PC-9 (cell line): ENCODE results near the gene MOB3B. TPM values are rescaled to one million over a fixed set of nuclear protein-coding genes. Genes with fewer than 3 reads are reported as not detected.
A peak's percentile ranks its signal among the peaks of the same experiment; 100 is the strongest.

Experiments used
- BruUV-seq: library from RNA; stranded (reverse); fragments of 400-500 nt; replicated peaks from 2 replicates; lab custom pipeline; 2021; lab: Mats Ljungman, UMichigan
- CTCF ChIA-PET: fragments of 300-600 bp; sonication (Branson Sonifier 250); formaldehyde crosslinking; loops from one replicate; lab custom pipeline; 2022; ENCODE audit warnings: antibody characterized with exemption; lab: Charles Lee
- POLR2A ChIA-PET: fragments of 300-600 bp; sonication (Branson Sonifier 250); formaldehyde crosslinking; loops from one replicate; lab custom pipeline; 2022; ENCODE audit warnings: antibody characterized with exemption; ENCODE audit not compliant: unreplicated experiment; lab: Charles Lee
- DNase-seq, 2 experiments: peaks; one replicate each; pipeline versions ENCODE4 v3.0.0 to v3.0.0-alpha.2; 2015 to 2022; ENCODE audit warnings: mixed read lengths in 1 of 2
- H2AFZ ChIP-seq: fragments of 200-600 bp; sonication (generic); 2 replicates; pipeline ENCODE4 v1.8.1; 2017; ENCODE audit warnings: antibody characterized with exemption
- H3F3A ChIP-seq: fragments of 200-600 bp; sonication (generic); 2 replicates; pipeline ENCODE4 v1.8.1; 2017; ENCODE audit warnings: antibody characterized with exemption, mild to moderate bottlenecking, low read depth; ENCODE audit not compliant: insufficient read depth
- H3K27ac ChIP-seq: fragments of 200-600 bp; sonication (generic); 2 replicates; pipeline ENCODE4 v1.6.1; 2016; ENCODE audit warnings: mixed run types
- H3K27me3 ChIP-seq: fragments of 200-600 bp; sonication (generic); 2 replicates; pipeline ENCODE4 v1.6.1; 2016; ENCODE audit warnings: low read depth, mixed run types; ENCODE audit not compliant: insufficient read depth
- H3K36me3 ChIP-seq: fragments of 200-600 bp; sonication (generic); 2 replicates; pipeline ENCODE4 v1.6.1; 2016; ENCODE audit warnings: low read depth, mixed run types
- H3K4me1 ChIP-seq: fragments of 200-600 bp; sonication (generic); replicated peaks from 2 replicates; pipeline ENCODE4 v1.6.1; 2016; ENCODE audit warnings: mixed run types; ENCODE audit not compliant: insufficient read depth
- H3K4me2 ChIP-seq: fragments of 200-600 bp; sonication (generic); 2 replicates; pipeline ENCODE4 v1.6.1; 2017; ENCODE audit warnings: mixed run types
- H3K4me3 ChIP-seq: fragments of 200-600 bp; sonication (generic); 2 replicates; pipeline ENCODE4 v1.6.1; 2016; ENCODE audit warnings: mixed run types
- H3K79me2 ChIP-seq: fragments of 200-600 bp; sonication (generic); 2 replicates; pipeline ENCODE4 v1.6.1; 2017; ENCODE audit warnings: low read depth, mixed run types
- H3K9me2 ChIP-seq: fragments of 200-600 bp; sonication (generic); 2 replicates; pipeline ENCODE4 v1.8.1; 2017; ENCODE audit warnings: mild to moderate bottlenecking; ENCODE audit not compliant: insufficient read depth
- H3K9me3 ChIP-seq: fragments of 200-600 bp; sonication (generic); 2 replicates; pipeline ENCODE4 v1.8.1; 2016; ENCODE audit warnings: low read depth; ENCODE audit not compliant: insufficient read depth
- H4K20me1 ChIP-seq: fragments of 200-600 bp; sonication (generic); 2 replicates; pipeline ENCODE4 v1.8.1; 2017; ENCODE audit not compliant: insufficient read depth
- EZH2 ChIP-seq: fragments of 200-600 bp; sonication (generic); IDR thresholded peaks from 2 replicates; pipeline ENCODE4 v1.8.0; 2017; ENCODE audit warnings: antibody characterized with exemption, low read depth
- intact Hi-C: fragments of 100-400 bp; cut with micrococcal nuclease; formaldehyde crosslinking; loops from one replicate; pipeline ENCODE4 v1.10.0; 2022; ENCODE audit not compliant: unreplicated experiment
- total RNA-seq: library from RNA; stranded (reverse); gene quantifications from 2 replicates; pipeline ENCODE4 v1.2.3, GENCODE V29; 2021
- TF ChIP-seq, protein P1 (sequence below): fragments of 200-600 bp; sonication (generic); conservative IDR thresholded peaks from 2 replicates; pipeline ENCODE4 v1.6.1; 2017; ENCODE audit warnings: mixed run types, antibody characterized with exemption, mild to moderate bottlenecking, moderate library complexity

MOB3B gene
- total RNA-seq, 1 experiment from 2014 or later = 4.4 TPM

DNA sequence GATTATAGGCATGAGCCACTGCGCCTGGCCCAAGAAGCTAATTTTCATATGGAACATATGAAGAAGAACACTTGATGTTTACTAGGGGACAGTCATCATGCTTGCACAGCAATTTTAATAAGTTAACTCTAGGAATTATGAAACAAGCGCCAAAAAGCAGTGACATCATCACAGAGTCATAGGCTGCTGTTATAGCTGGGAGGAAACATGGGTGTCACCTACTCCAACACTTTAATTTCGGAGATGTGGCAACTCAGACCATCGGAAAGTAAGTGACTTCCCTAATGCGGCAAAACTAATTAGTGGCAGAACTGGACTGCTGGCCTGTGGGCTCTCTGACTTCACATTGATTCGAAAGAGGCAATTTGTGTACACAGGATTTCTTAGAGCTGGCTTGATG is 194.5 kb downstream of the MOB3B start:
- no TSS peak for BruUV-seq
- no peaks in the 10 kb centered on the region for H3K27me3 ChIP-seq
- no peaks in the 10 kb centered on the region for H4K20me1 ChIP-seq
- H3K9me3 ChIP-seq = no peaks in the 10 kb centered on the region
- H3K4me3 ChIP-seq = no peak overlapping the region
- DNase-seq = no peak
- ChIA-PET POLR2A (no interaction called here), CTCF (interaction anchor here (0.6 kb wide), 1 partner anchor 709 kb away, joined by 3 read pairs; no protein-coding TSS in a partner anchor)
- H3K79me2 ChIP-seq = no peaks in the 10 kb centered on the region
- H3K36me3 ChIP-seq = no peaks in the 10 kb centered on the region
- H3K27ac ChIP-seq = no peak overlapping the region
- H3K9me2 ChIP-seq = no peaks in the 10 kb centered on the region
- H3F3A ChIP-seq = no peaks in the 10 kb centered on the region
- 0 out of 2 replicates have a peak, but pooled peaks cover 3% of the 10 kb centered on the region for H3K4me1 ChIP-seq
- intact Hi-C loops = loop anchor here (10.0 kb wide), 2 partner anchors 90 to 340 kb away; no protein-coding TSS in a partner anchor
- H3K4me2 ChIP-seq = no peak overlapping the region
- no peak overlapping the region for H2AFZ ChIP-seq
- TF ChIP-seq, protein P1, sequence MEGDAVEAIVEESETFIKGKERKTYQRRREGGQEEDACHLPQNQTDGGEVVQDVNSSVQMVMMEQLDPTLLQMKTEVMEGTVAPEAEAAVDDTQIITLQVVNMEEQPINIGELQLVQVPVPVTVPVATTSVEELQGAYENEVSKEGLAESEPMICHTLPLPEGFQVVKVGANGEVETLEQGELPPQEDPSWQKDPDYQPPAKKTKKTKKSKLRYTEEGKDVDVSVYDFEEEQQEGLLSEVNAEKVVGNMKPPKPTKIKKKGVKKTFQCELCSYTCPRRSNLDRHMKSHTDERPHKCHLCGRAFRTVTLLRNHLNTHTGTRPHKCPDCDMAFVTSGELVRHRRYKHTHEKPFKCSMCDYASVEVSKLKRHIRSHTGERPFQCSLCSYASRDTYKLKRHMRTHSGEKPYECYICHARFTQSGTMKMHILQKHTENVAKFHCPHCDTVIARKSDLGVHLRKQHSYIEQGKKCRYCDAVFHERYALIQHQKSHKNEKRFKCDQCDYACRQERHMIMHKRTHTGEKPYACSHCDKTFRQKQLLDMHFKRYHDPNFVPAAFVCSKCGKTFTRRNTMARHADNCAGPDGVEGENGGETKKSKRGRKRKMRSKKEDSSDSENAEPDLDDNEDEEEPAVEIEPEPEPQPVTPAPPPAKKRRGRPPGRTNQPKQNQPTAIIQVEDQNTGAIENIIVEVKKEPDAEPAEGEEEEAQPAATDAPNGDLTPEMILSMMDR = no peak
- no peak for TF ChIP-seq EZH2

DNA sequence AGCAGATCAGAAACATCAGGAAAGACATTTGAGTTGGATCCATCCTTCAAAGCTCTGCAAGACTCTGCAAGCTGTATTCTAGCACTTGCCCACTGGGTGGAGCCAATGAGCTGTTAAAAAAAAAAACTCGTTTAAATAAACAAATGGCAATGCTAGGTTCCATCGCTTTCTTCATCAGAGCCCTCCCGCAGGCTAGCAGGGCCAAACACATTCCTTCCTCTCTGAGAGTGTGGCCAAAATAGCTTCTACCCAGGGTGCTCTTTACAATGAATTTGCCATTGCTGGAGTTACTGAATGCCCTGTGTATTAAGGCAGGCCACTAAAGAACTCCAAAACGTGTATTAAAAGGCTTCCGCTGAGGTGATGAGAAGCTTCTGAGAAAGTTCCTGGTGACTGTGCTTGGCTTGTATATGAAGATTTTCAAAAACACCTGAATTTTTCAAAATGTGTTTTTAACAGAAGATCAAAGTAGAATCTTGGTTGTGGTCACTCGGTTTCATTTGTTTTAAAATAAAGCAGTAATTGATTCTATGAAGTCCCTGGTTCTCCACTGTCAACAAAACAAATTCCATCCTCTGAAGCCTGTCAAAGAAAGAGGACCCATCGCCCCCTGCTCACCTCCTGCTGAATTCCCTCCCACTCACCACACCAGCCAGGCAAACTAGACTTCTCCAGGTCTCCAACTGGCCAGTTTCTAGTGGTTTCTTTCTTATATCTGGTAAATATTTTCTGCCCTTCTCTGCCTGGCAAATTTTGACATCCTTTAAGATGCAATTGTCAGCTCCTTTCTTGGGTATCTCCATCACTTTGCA is 196.2 kb downstream of the MOB3B start:
- no peaks in the 10 kb centered on the region for H3K79me2 ChIP-seq
- no peaks in the 10 kb centered on the region for H3F3A ChIP-seq
- CTCF ChIA-PET = interaction anchor here (0.6 to 1.3 kb wide), 7 partner anchors 87 to 596 kb away, joined by 3 to 9 read pairs (median 3); partner anchors contain the start of gene MOB3B
- H3K36me3 ChIP-seq = no peaks in the 10 kb centered on the region
- no peak overlapping the region for H3K4me2 ChIP-seq
- POLR2A ChIA-PET = interaction anchor here (0.6 kb wide), 1 partner anchor 118 kb away, joined by 5 read pairs; no protein-coding TSS in a partner anchor
- no peak overlapping the region for H2AFZ ChIP-seq
- DNase-seq = peak; percentile 56 to 62
- no TSS peak for BruUV-seq
- 0 out of 2 replicates have a peak, but pooled peaks cover 3% of the 10 kb centered on the region for H3K4me1 ChIP-seq
- no peaks in the 10 kb centered on the region for H3K9me2 ChIP-seq
- no peaks in the 10 kb centered on the region for H4K20me1 ChIP-seq
- H3K27me3 ChIP-seq = no peaks in the 10 kb centered on the region
- no peaks in the 10 kb centered on the region for H3K9me3 ChIP-seq
- no peak overlapping the region for H3K27ac ChIP-seq
- TF ChIP-seq, protein P1 = peak; percentile 80
- TF ChIP-seq EZH2 = no peak
- no peak overlapping the region for H3K4me3 ChIP-seq
- intact Hi-C loops = loop anchor here (1.0 to 10.0 kb wide), 5 partner anchors 91 to 739 kb away; partner anchors contain the start of gene MOB3B

DNA sequence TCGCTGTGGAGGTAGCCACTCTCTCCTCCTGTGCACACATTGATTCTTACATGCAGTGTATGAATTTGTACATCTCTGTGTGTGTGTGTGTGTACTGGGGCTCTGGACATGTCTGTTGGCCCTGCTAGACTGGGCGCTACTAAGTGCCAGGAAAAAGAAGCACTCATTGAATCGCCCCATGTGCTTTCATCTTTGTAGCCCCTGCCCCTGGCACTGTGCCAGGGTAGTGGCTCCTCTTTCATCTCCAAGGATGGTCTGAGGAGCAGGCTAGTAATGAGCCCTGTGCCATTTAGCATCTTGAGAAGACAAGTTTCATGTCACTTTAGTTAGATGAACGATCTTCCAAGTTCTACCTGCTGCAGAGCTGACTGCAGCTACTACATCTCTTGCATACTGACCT is 198.2 kb downstream of the MOB3B start:
- no peak overlapping the region for H3K27ac ChIP-seq
- no peaks in the 10 kb centered on the region for H3F3A ChIP-seq
- no peaks in the 10 kb centered on the region for H3K79me2 ChIP-seq
- 0 out of 2 replicates have a peak, but pooled peaks cover 3% of the 10 kb centered on the region for H3K4me1 ChIP-seq
- ChIA-PET CTCF (no interaction called here), POLR2A (no interaction called here)
- no peaks in the 10 kb centered on the region for H3K9me3 ChIP-seq
- no peak overlapping the region for H3K4me3 ChIP-seq
- no peaks in the 10 kb centered on the region for H4K20me1 ChIP-seq
- no peaks in the 10 kb centered on the region for H3K27me3 ChIP-seq
- no peaks in the 10 kb centered on the region for H3K9me2 ChIP-seq
- intact Hi-C loops = loop anchor here (5.0 to 10.0 kb wide), 3 partner anchors 93 to 741 kb away; no protein-coding TSS in a partner anchor
- DNase-seq = no peak
- no peak for TF ChIP-seq EZH2
- TF ChIP-seq, protein P1 = no peak
- BruUV-seq = no TSS peak
- H2AFZ ChIP-seq = no peak overlapping the region
- H3K36me3 ChIP-seq = no peaks in the 10 kb centered on the region
- no peak overlapping the region for H3K4me2 ChIP-seq
